NCI-H1105 treated with DMSO at 0.1 percent for 48 hours (cell line): ENCODE results near the gene CXCL3.

Experiments used
- DNase-seq: peaks from one replicate; lab custom pipeline; 2025; lab: John Stamatoyannopoulos, UW

CXCL3 gene

GRCh38 chr4:74014332-74014731 is 24.2 kb downstream of the CXCL3 start:
- DNase-seq = no peak

GRCh38 chr4:74013264-74013663 is 25.2 kb downstream of the CXCL3 start:
- no peak for DNase-seq

GRCh38 chr4:74012130-74012529 is 26.4 kb downstream of the CXCL3 start:
- no peak for DNase-seq

GRCh38 chr4:74009307-74009706 is 29.2 kb downstream of the CXCL3 start:
- DNase-seq = no peak

- DNase-seq = no peak
Observed at GRCh38 chr4:74006009-74006476, 32.4 kb downstream of the CXCL3 start.

GRCh38 chr4:74005528-74005927 is 33.0 kb downstream of the CXCL3 start:
- no peak for DNase-seq

- no peak for DNase-seq
Observed at GRCh38 chr4:74004668-74005067, 33.8 kb downstream of the CXCL3 start.

GRCh38 chr4:74000301-74000700 is 38.2 kb downstream of the CXCL3 start:
- no peak for DNase-seq

- DNase-seq = no peak
Observed at GRCh38 chr4:73998040-73999011, 40.2 kb downstream of the CXCL3 start, which contains the start of gene CXCL5. CXCL5 (minus strand) TSS chr4:73998677; CDS start chr4:73998581, 96 bp downstream.

GRCh38 chr4:73992050-73992449 is 46.4 kb downstream of the CXCL3 start:
- no peak for DNase-seq

- no peak for DNase-seq
Observed at GRCh38 chr4:73991742-73992000, 46.8 kb downstream of the CXCL3 start.

GRCh38 chr4:73990988-73991741 is 47.3 kb downstream of the CXCL3 start:
- no peak for DNase-seq

- no peak for DNase-seq
Observed at GRCh38 chr4:73989928-73990327, 48.6 kb downstream of the CXCL3 start.

- DNase-seq = no peak
Observed at GRCh38 chr4:73989031-73989430, 49.5 kb downstream of the CXCL3 start.

- DNase-seq = no peak
Observed at GRCh38 chr4:73988061-73988460, 50.4 kb downstream of the CXCL3 start, which contains the start of gene PPBP. PPBP (minus strand) TSS chr4:73988190; CDS start chr4:73988103, 87 bp downstream.
